Medulla oblongata (tissue), 1 donor: Measurements from ENCODE around the gene BICDL2.
"Not testable (repeated sequence)": the region's sequence is repeated elsewhere in the genome, so short reads cannot be mapped to it uniquely, and the experiment has no call there.

Experiments
- DNase-seq: peaks from one replicate; pipeline ENCODE4 v3.0.0-alpha.2; 2015; ENCODE audit errors: extremely low spot score

The BICDL2 gene

GRCh38 chr16:3036726-3037315, at the start of gene BICDL2:
Gene BICDL2, minus strand, starts transcription at chr16:3036944. Its CDS starts 1,448 bp downstream, at chr16:3035496.
- DNase-seq: no peak

GRCh38 chr16:3085868-3086595, 49.3 kb upstream of the BICDL2 start:
- no peak for DNase-seq

- DNase-seq: no peak
Observed at GRCh38 chr16:3084969-3085670, 48.4 kb upstream of the BICDL2 start.

- no peak for DNase-seq
Observed at GRCh38 chr16:3084491-3084890, 47.7 kb upstream of the BICDL2 start.

- not testable (repeated sequence) for DNase-seq
Observed at GRCh38 chr16:3083408-3083807, 46.7 kb upstream of the BICDL2 start.

- not testable (repeated sequence) for DNase-seq
Observed at GRCh38 chr16:3081957-3082356, 45.2 kb upstream of the BICDL2 start.

- DNase-seq: no peak
Observed at GRCh38 chr16:3080024-3080423, 43.3 kb upstream of the BICDL2 start.

GRCh38 chr16:3076577-3076976, 39.8 kb upstream of the BICDL2 start:
- DNase-seq: no peak

GRCh38 chr16:3075946-3076345, 39.2 kb upstream of the BICDL2 start:
- DNase-seq: not testable (repeated sequence)

- no peak for DNase-seq
Observed at GRCh38 chr16:3075523-3075915, 38.8 kb upstream of the BICDL2 start.

- DNase-seq: no peak
Observed at GRCh38 chr16:3074860-3075522, 38.2 kb upstream of the BICDL2 start.

- no peak for DNase-seq
Observed at GRCh38 chr16:3073448-3073847, 36.7 kb upstream of the BICDL2 start.

GRCh38 chr16:3072576-3073263, 36.0 kb upstream of the BICDL2 start:
- DNase-seq: not testable (repeated sequence)

- not testable (repeated sequence) for DNase-seq
Observed at GRCh38 chr16:3072148-3072547, 35.4 kb upstream of the BICDL2 start.

GRCh38 chr16:3071655-3072054, 34.9 kb upstream of the BICDL2 start:
- no peak for DNase-seq

- DNase-seq: no peak
Observed at GRCh38 chr16:3070608-3071111, 33.9 kb upstream of the BICDL2 start.

- not testable (repeated sequence) for DNase-seq
Observed at GRCh38 chr16:3069146-3069545, 32.4 kb upstream of the BICDL2 start.

- no peak for DNase-seq
Observed at GRCh38 chr16:3068487-3068886, 31.7 kb upstream of the BICDL2 start.

GRCh38 chr16:3066440-3066748, 29.6 kb upstream of the BICDL2 start:
- no peak for DNase-seq

- DNase-seq: no peak
Observed at GRCh38 chr16:3065742-3066439, 29.1 kb upstream of the BICDL2 start.
